Thyroid gland (tissue), 4 donors: Measurements from ENCODE around the gene LYPD1.

ENCODE experiments used
- CTCF ChIP-seq, 6 experiments: fragments of 200-600 bp in 3 of 6; fragments of 450-650 bp in 3 of 6; sonication (generic) in 3 of 6; IDR thresholded peaks; one replicate each; pipeline ENCODE4 v1.5.1; 2016 to 2019; ENCODE audit warnings: antibody characterized with exemption in 6 of 6, mild to moderate bottlenecking in 2 of 6, inconsistent platforms in 1 of 6, moderate library complexity in 1 of 6
- POLR2A ChIP-seq, 2 donors: fragments of 450-650 bp; IDR thresholded peaks; one replicate each; pipeline ENCODE4 v1.6.1; 2017; ENCODE audit warnings: antibody characterized with exemption in 2 of 2, mild to moderate bottlenecking in 2 of 2, moderate library complexity in 1 of 2

- TF ChIP-seq CTCF (IDR thresholded peaks at IDR 0.05) (no peak), POLR2A (IDR thresholded peaks at IDR 0.05) (no peak)
Measured at GRCh38 chr2:132595186-132595585, 74.8 kb downstream of the LYPD1 start.
